Fibroblast of mammary gland (primary cell): ENCODE measurements around the gene ZBTB7C.

ENCODE experiments used
- DNase-seq: peaks from one replicate; pipeline ENCODE4 v3.0.0-alpha.2; 2010; ENCODE audit warnings: low read depth
- H3K4me3 ChIP-seq: 2 replicates; pipeline ENCODE4 v1.5.1; 2011; ENCODE audit warnings: low read depth, mild to moderate bottlenecking, low read length, moderate library complexity; ENCODE audit not compliant: control insufficient read depth
- CTCF ChIP-seq: conservative IDR thresholded peaks from 2 replicates; pipeline ENCODE4 v1.5.1; 2011; ENCODE audit warnings: low read depth, low read length, inconsistent platforms; ENCODE audit not compliant: control insufficient read depth, insufficient read depth

The ZBTB7C gene

GRCh38 chr18:48152549-48152948 is 256.6 kb downstream of the ZBTB7C start:
- TF ChIP-seq CTCF, result no peak
- peak; percentile 69 for DNase-seq
- no peak overlapping the region for H3K4me3 ChIP-seq

GRCh38 chr18:48151421-48152065 is 257.6 kb downstream of the ZBTB7C start:
- DNase-seq, result no peak
- no peak for TF ChIP-seq CTCF
- H3K4me3 ChIP-seq, result no peak overlapping the region

GRCh38 chr18:48149020-48149685 is 260.0 kb downstream of the ZBTB7C start:
- TF ChIP-seq CTCF, result no peak
- H3K4me3 ChIP-seq, result no peak overlapping the region
- DNase-seq, result no peak

GRCh38 chr18:48142994-48143393 is 266.2 kb downstream of the ZBTB7C start:
- no peak for DNase-seq
- H3K4me3 ChIP-seq, result no peak overlapping the region
- TF ChIP-seq CTCF, result no peak

- no peak for TF ChIP-seq CTCF
- DNase-seq, result no peak
- no peak overlapping the region for H3K4me3 ChIP-seq
Measured at GRCh38 chr18:48142353-48142752, 266.8 kb downstream of the ZBTB7C start.

GRCh38 chr18:48140731-48141130 is 268.5 kb downstream of the ZBTB7C start:
- H3K4me3 ChIP-seq, result no peak overlapping the region
- no peak for TF ChIP-seq CTCF
- no peak for DNase-seq
